ENCODE measurements around the gene FGF13. TPM values are rescaled to one million over a fixed set of nuclear protein-coding genes. Genes with fewer than 3 reads are reported as not detected.

FGF13 gene
- polyA plus RNA-seq, 1 donor: 32.9 TPM

GRCh38 chrX:138719396-138719795 lies 7.9 kb upstream of the FGF13 start:
- Histone ChIP-seq H3K27me3 (ENCODE audit: control insufficient read depth, insufficient read depth, low read length) (no peaks in the 10 kb centered on the region), H3K27ac (ENCODE audit: low read length) (no peak overlapping the region), H3K36me3 (ENCODE audit: control insufficient read depth, insufficient read depth, low read length) (no peaks in the 10 kb centered on the region), H3K9me3 (ENCODE audit: control insufficient read depth, low read depth, low read length) (no peaks in the 10 kb centered on the region), H3K4me1 (ENCODE audit: control insufficient read depth, insufficient read depth, low read length) (no peaks in the 10 kb centered on the region), H3K4me3 (ENCODE audit: low read length) (no peak overlapping the region)
- WGBS (ENCODE audit: insufficient coverage, low lambda C conversion rate): no CpG with 5 or more reads among the region's 3 CpGs
- no peak for DNase-seq

- Histone ChIP-seq H3K27ac (ENCODE audit: low read length) (no peak overlapping the region), H3K27me3 (ENCODE audit: control insufficient read depth, insufficient read depth, low read length) (no peaks in the 10 kb centered on the region), H3K9me3 (ENCODE audit: control insufficient read depth, low read depth, low read length) (no peaks in the 10 kb centered on the region), H3K36me3 (ENCODE audit: control insufficient read depth, insufficient read depth, low read length) (no peaks in the 10 kb centered on the region), H3K4me1 (ENCODE audit: control insufficient read depth, insufficient read depth, low read length) (no peaks in the 10 kb centered on the region), H3K4me3 (ENCODE audit: low read length) (no peak overlapping the region)
- no CpG with 5 or more reads among the region's 1 CpG for WGBS (ENCODE audit: insufficient coverage, low lambda C conversion rate)
- DNase-seq: no peak
These were observed 7.4 kb upstream of the FGF13 start for GRCh38 chrX:138718941-138719340.

GRCh38 chrX:138710866-138711341 lies 613 bp downstream of the FGF13 start:
- Histone ChIP-seq H3K4me1 (ENCODE audit: control insufficient read depth, insufficient read depth, low read length) (no peaks in the 10 kb centered on the region), H3K4me3 (ENCODE audit: low read length) (peak overlapping the region; percentile 35), H3K27me3 (ENCODE audit: control insufficient read depth, insufficient read depth, low read length) (peaks cover 23% of the 10 kb centered on the region), H3K9me3 (ENCODE audit: control insufficient read depth, low read depth, low read length) (no peaks in the 10 kb centered on the region), H3K27ac (ENCODE audit: low read length) (no peak overlapping the region), H3K36me3 (ENCODE audit: control insufficient read depth, insufficient read depth, low read length) (no peaks in the 10 kb centered on the region)
- peak in 1 of 2 donors; percentile 5 for DNase-seq
- WGBS (ENCODE audit: insufficient coverage, low lambda C conversion rate): no CpG with 5 or more reads among the region's 51 CpGs

GRCh38 chrX:138709886-138710791 lies 1.4 kb downstream of the FGF13 start:
- Histone ChIP-seq H3K4me3 (ENCODE audit: low read length) (peak overlapping the region; percentile 35), H3K36me3 (ENCODE audit: control insufficient read depth, insufficient read depth, low read length) (no peaks in the 10 kb centered on the region), H3K27ac (ENCODE audit: low read length) (no peak overlapping the region), H3K4me1 (ENCODE audit: control insufficient read depth, insufficient read depth, low read length) (no peaks in the 10 kb centered on the region), H3K9me3 (ENCODE audit: control insufficient read depth, low read depth, low read length) (no peaks in the 10 kb centered on the region), H3K27me3 (ENCODE audit: control insufficient read depth, insufficient read depth, low read length) (peaks cover 23% of the 10 kb centered on the region)
- no peak for DNase-seq
- no CpG with 5 or more reads among the region's 25 CpGs for whole genome bisulfite sequencing (ENCODE audit: insufficient coverage, low lambda C conversion rate)

GRCh38 chrX:138708268-138708667 lies 3.2 kb downstream of the FGF13 start:
- no peak overlapping the region for H3K4me3 ChIP-seq (ENCODE audit: low read length)
- no peak overlapping the region for H3K27ac ChIP-seq (ENCODE audit: low read length)
- H3K27me3 ChIP-seq (ENCODE audit: control insufficient read depth, insufficient read depth, low read length): peaks cover 23% of the 10 kb centered on the region
- WGBS (ENCODE audit: insufficient coverage, low lambda C conversion rate): no CpG with 5 or more reads among the region's 2 CpGs
- no peak for DNase-seq
- H3K9me3 ChIP-seq (ENCODE audit: control insufficient read depth, low read depth, low read length): no peaks in the 10 kb centered on the region
- no peaks in the 10 kb centered on the region for H3K36me3 ChIP-seq (ENCODE audit: control insufficient read depth, insufficient read depth, low read length)
- H3K4me1 ChIP-seq (ENCODE audit: control insufficient read depth, insufficient read depth, low read length): no peaks in the 10 kb centered on the region

GRCh38 chrX:138704596-138704995 lies 6.9 kb downstream of the FGF13 start:
- no peaks in the 10 kb centered on the region for H3K9me3 ChIP-seq (ENCODE audit: control insufficient read depth, low read depth, low read length)
- WGBS (ENCODE audit: insufficient coverage, low lambda C conversion rate): no CpG with 5 or more reads among the region's 4 CpGs
- no peak overlapping the region for H3K27ac ChIP-seq (ENCODE audit: low read length)
- no peak for DNase-seq
- H3K27me3 ChIP-seq (ENCODE audit: control insufficient read depth, insufficient read depth, low read length): no peaks in the 10 kb centered on the region
- H3K4me1 ChIP-seq (ENCODE audit: control insufficient read depth, insufficient read depth, low read length): no peaks in the 10 kb centered on the region
- H3K36me3 ChIP-seq (ENCODE audit: control insufficient read depth, insufficient read depth, low read length): no peaks in the 10 kb centered on the region
- no peak overlapping the region for H3K4me3 ChIP-seq (ENCODE audit: low read length)

- Histone ChIP-seq H3K27me3 (ENCODE audit: control insufficient read depth, insufficient read depth, low read length) (no peaks in the 10 kb centered on the region), H3K36me3 (ENCODE audit: control insufficient read depth, insufficient read depth, low read length) (no peaks in the 10 kb centered on the region), H3K4me3 (ENCODE audit: low read length) (no peak overlapping the region), H3K9me3 (ENCODE audit: control insufficient read depth, low read depth, low read length) (no peaks in the 10 kb centered on the region), H3K4me1 (ENCODE audit: control insufficient read depth, insufficient read depth, low read length) (no peaks in the 10 kb centered on the region), H3K27ac (ENCODE audit: low read length) (no peak overlapping the region)
- no CpG with 5 or more reads among the region's 3 CpGs for WGBS (ENCODE audit: insufficient coverage, low lambda C conversion rate)
- no peak for DNase-seq
These were observed 7.4 kb downstream of the FGF13 start for GRCh38 chrX:138704101-138704500.

GRCh38 chrX:138692591-138692990 lies 18.9 kb downstream of the FGF13 start:
- no peak overlapping the region for H3K27ac ChIP-seq (ENCODE audit: low read length)
- peak in 1 of 2 donors; percentile 1 for DNase-seq
- no peaks in the 10 kb centered on the region for H3K4me1 ChIP-seq (ENCODE audit: control insufficient read depth, insufficient read depth, low read length)
- no peaks in the 10 kb centered on the region for H3K36me3 ChIP-seq (ENCODE audit: control insufficient read depth, insufficient read depth, low read length)
- no peaks in the 10 kb centered on the region for H3K9me3 ChIP-seq (ENCODE audit: control insufficient read depth, low read depth, low read length)
- no peaks in the 10 kb centered on the region for H3K27me3 ChIP-seq (ENCODE audit: control insufficient read depth, insufficient read depth, low read length)
- WGBS (ENCODE audit: insufficient coverage, low lambda C conversion rate): no CpG with 5 or more reads among the region's 1 CpG
- H3K4me3 ChIP-seq (ENCODE audit: low read length): no peak overlapping the region

- WGBS (ENCODE audit: insufficient coverage, low lambda C conversion rate): no CpG with 5 or more reads among the region's 4 CpGs
- H3K9me3 ChIP-seq (ENCODE audit: control insufficient read depth, low read depth, low read length): no peaks in the 10 kb centered on the region
- H3K36me3 ChIP-seq (ENCODE audit: control insufficient read depth, insufficient read depth, low read length): no peaks in the 10 kb centered on the region
- H3K4me3 ChIP-seq (ENCODE audit: low read length): no peak overlapping the region
- DNase-seq: no peak
- H3K4me1 ChIP-seq (ENCODE audit: control insufficient read depth, insufficient read depth, low read length): no peaks in the 10 kb centered on the region
- no peaks in the 10 kb centered on the region for H3K27me3 ChIP-seq (ENCODE audit: control insufficient read depth, insufficient read depth, low read length)
- H3K27ac ChIP-seq (ENCODE audit: low read length): no peak overlapping the region
These were observed 20.3 kb downstream of the FGF13 start for GRCh38 chrX:138691186-138691585.

GRCh38 chrX:138690591-138690990 lies 20.9 kb downstream of the FGF13 start:
- Histone ChIP-seq H3K9me3 (ENCODE audit: control insufficient read depth, low read depth, low read length) (no peaks in the 10 kb centered on the region), H3K27me3 (ENCODE audit: control insufficient read depth, insufficient read depth, low read length) (no peaks in the 10 kb centered on the region), H3K36me3 (ENCODE audit: control insufficient read depth, insufficient read depth, low read length) (no peaks in the 10 kb centered on the region), H3K27ac (ENCODE audit: low read length) (no peak overlapping the region), H3K4me3 (ENCODE audit: low read length) (no peak overlapping the region), H3K4me1 (ENCODE audit: control insufficient read depth, insufficient read depth, low read length) (no peaks in the 10 kb centered on the region)
- DNase-seq: no peak

- Histone ChIP-seq H3K4me3 (ENCODE audit: low read length) (no peak overlapping the region), H3K36me3 (ENCODE audit: control insufficient read depth, insufficient read depth, low read length) (no peaks in the 10 kb centered on the region), H3K9me3 (ENCODE audit: control insufficient read depth, low read depth, low read length) (no peaks in the 10 kb centered on the region), H3K27ac (ENCODE audit: low read length) (no peak overlapping the region), H3K27me3 (ENCODE audit: control insufficient read depth, insufficient read depth, low read length) (no peaks in the 10 kb centered on the region), H3K4me1 (ENCODE audit: control insufficient read depth, insufficient read depth, low read length) (no peaks in the 10 kb centered on the region)
- WGBS (ENCODE audit: insufficient coverage, low lambda C conversion rate): 93% methylated on average over 2 of the region's 4 CpGs
- DNase-seq: no peak
These were observed 27.9 kb downstream of the FGF13 start for GRCh38 chrX:138683600-138683999.
